ENCODE measurements around the gene ASCC1. TPM values are rescaled to one million over a fixed set of nuclear protein-coding genes. Genes with fewer than 3 reads are reported as not detected.

The ASCC1 gene
- total RNA-seq, 1 experiment from 2014 or later = 12.6 TPM

GRCh38 chr10:72077275-72077990, 138.6 kb downstream of the ASCC1 start:
- no peak for DNase-seq
- Histone ChIP-seq H3K9me3 (no peaks in the 10 kb centered on the region), H3K27me3 (no peaks in the 10 kb centered on the region), H3K4me3 (no peak overlapping the region), H3K36me3 (no peaks in the 10 kb centered on the region)

GRCh38 chr10:72076756-72077155, 139.3 kb downstream of the ASCC1 start:
- H3K4me3 ChIP-seq = no peak overlapping the region
- no peaks in the 10 kb centered on the region for H3K36me3 ChIP-seq
- no peak for DNase-seq
- H3K27me3 ChIP-seq = no peaks in the 10 kb centered on the region
- H3K9me3 ChIP-seq = no peaks in the 10 kb centered on the region

GRCh38 chr10:72075376-72076115, 140.5 kb downstream of the ASCC1 start:
- Histone ChIP-seq H3K36me3 (no peaks in the 10 kb centered on the region), H3K27me3 (no peaks in the 10 kb centered on the region), H3K4me3 (no peak overlapping the region), H3K9me3 (no peaks in the 10 kb centered on the region)
- no peak for DNase-seq

DNA sequence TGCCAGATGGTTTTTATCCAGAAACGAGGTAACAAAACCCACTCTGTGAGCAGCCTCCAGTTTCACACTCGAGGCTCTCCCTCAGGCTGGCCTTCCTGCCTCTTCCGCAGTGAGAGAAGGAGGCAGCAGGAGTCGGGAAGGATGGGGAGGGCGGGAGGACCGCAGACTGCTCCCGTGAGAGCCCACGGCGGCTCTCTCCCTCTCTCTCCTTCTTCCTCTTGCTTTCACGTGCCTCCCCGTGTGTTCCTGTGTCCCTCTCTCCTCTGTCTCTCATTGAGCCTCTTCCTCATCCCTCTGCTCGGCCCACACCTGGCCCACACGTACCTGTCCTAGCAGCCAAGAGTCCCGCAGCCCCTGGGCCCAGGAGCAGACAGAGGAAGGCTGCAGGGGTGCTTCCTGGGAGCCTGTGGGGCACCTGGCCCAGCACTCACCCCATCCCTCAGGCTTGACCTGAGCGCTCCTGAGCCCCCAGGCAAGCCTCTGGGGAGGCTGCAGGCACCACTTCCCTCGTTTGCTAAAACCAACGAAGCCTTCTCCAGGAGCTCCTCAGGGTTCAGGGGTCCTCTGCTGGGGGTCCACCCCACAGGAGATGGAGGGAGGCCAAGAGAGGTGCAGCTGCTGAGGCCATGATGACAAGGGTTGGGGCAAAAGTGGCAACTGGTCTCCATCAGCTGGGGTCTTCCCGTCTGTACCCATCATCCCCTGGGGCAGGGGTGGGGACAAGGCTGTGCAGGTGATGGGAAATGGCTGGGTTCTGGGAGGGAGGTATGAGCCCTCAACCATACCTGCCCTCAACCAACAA, 141.3 kb downstream of the ASCC1 start:
- H3K36me3 ChIP-seq = no peaks in the 10 kb centered on the region
- H3K9me3 ChIP-seq = no peaks in the 10 kb centered on the region
- no peak overlapping the region for H3K4me3 ChIP-seq
- no peak for DNase-seq
- H3K27me3 ChIP-seq = no peaks in the 10 kb centered on the region

DNA sequence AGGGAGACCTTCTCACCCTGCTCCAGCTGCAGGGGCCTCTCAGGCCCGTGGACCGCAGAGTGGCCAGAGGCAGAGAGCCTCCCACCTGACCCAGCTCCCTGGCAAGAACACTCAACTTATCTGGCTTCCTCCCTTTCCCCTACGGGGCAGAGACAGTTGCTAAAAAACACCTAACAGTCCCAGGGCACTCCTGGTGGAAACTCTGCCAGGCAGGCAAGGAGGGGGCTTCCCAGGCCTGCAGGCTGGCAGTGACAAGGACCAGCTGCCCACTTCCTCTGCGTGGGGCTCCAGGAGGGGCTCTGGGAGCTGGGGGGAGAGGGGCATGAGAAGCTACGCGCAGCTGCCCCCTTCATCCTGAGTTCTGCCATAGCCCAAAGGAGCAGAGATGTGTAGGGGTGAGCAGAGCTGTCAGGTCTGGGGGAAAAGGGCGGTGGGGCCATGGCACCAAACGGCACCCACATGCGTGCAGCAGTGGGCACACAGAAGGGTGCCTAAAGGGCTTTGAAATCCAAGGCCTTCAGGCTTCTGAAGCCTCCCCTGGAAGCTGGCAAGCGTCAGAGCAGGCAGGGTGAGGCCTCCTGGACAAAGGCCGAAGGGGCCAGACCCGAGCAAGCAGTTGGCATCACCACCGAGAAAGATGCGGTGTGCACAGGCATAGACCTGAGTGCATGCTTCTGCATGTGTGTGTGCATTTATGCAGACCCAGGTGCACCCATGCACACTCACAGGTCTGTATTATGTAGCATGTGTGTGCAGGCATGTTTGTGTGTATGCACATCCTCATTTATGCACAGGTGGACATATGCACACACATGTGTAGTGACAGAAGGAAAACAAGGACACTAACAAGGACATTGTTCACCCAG, 142.1 kb downstream of the ASCC1 start:
- Histone ChIP-seq H3K27me3 (no peaks in the 10 kb centered on the region), H3K9me3 (no peaks in the 10 kb centered on the region), H3K36me3 (no peaks in the 10 kb centered on the region), H3K4me3 (no peak overlapping the region)
- no peak for DNase-seq

DNA sequence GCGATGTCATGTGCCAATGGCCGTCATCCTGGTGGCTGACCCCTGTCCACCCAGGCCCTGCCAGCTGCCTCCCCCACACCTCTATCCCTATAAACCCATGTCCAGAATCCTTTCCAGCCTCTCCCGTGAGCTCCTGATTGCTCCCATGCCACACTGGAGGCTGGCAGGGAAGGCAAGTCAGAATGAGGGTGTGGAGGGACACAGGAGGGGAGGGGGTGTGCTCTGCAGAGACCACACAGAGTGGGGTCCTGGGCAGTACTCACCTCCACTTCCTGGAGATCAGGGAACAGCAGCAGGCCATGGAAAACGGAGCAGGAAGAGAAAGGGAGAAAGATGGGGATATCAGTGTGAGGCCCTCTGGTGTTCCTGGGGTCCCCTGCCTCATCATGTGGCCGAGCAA, 143.4 kb downstream of the ASCC1 start:
- no peak for DNase-seq

GRCh38 chr10:72072046-72072445, 144.0 kb downstream of the ASCC1 start:
- no peak overlapping the region for H3K4me3 ChIP-seq
- no peaks in the 10 kb centered on the region for H3K36me3 ChIP-seq
- H3K27me3 ChIP-seq = no peaks in the 10 kb centered on the region
- no peaks in the 10 kb centered on the region for H3K9me3 ChIP-seq
- DNase-seq = no peak

More for the DNA sequence above, 143.4 kb downstream of the ASCC1 start:
- no peaks in the 10 kb centered on the region for H3K27me3 ChIP-seq
- H3K4me3 ChIP-seq = no peak overlapping the region
- no peaks in the 10 kb centered on the region for H3K36me3 ChIP-seq
- no peaks in the 10 kb centered on the region for H3K9me3 ChIP-seq

GRCh38 chr10:72069751-72070526, 146.1 kb downstream of the ASCC1 start:
- Histone ChIP-seq H3K4me3 (no peak overlapping the region), H3K27me3 (no peaks in the 10 kb centered on the region), H3K9me3 (no peaks in the 10 kb centered on the region), H3K36me3 (no peaks in the 10 kb centered on the region)
- DNase-seq = no peak

- H3K9me3 ChIP-seq = no peaks in the 10 kb centered on the region
- no peak overlapping the region for H3K4me3 ChIP-seq
- H3K36me3 ChIP-seq = no peaks in the 10 kb centered on the region
- H3K27me3 ChIP-seq = no peaks in the 10 kb centered on the region
- peak; percentile 40 for DNase-seq
Observed at GRCh38 chr10:72068901-72069446, 147.1 kb downstream of the ASCC1 start.

DNA sequence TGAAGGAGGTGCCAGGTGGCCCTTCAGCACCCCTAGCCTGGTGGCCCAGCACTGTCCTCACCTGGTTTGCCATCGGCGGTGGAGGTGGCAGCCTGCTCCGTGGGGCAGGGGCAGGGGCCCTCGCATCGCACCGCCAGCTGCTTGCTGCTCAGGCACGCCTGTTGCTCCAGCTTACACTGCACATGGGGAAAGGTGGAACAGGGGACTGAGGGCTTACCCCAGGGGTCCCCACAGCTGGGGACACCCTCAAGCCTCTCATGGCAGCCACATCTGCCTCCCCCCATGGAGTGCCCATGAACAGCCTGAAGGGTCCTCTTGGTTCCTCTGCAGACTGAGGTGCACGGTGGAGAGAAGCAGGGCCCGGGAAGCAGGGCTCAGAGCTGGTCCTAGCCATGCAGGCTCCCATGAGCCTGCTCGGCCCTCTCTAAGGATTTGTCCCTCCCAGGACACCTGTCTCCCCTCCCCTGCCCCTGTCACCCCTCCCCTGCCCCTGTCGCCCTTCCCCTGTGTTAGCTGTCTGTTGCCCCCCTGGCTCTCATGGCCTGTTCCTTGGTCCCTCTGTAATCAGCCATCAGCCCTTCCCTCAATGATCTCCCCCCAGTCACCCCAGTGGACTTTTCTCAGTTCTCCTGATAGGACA, 147.8 kb downstream of the ASCC1 start:
- DNase-seq = no peak
- H3K27me3 ChIP-seq = no peaks in the 10 kb centered on the region
- H3K36me3 ChIP-seq = no peaks in the 10 kb centered on the region
- H3K4me3 ChIP-seq = no peak overlapping the region
- no peaks in the 10 kb centered on the region for H3K9me3 ChIP-seq

DNA sequence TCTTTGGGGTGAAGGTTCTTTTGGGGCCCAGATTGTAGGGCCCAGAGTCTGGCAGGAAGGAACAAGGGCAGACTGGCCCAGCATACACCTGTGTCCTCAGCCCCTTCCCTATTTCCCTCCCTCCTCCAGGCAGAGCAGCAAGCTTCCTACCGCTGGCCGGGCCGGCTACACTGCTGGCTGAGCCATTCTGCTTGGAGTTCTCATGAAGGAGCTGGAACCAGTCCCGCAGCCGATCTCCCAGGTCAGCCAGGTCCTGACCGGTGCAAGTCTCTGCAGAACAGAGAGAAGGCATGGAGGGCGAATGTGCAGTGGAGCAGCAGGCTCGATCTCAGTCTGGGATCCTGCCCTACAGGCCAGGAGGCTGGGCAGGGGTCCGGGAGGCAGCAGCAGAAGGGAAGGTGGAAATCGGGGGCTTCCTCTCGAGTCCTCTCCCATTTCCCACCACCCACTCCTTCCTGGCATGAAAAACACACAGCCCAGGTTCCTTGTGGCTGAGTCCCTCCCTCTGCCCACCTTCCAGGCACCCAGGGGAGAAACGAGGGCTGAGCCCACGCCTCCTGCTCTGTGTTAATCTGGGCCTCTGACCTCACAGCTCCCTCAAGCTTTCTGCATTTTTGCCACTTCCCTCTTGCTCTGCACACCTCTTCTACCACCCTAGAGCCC, 148.5 kb downstream of the ASCC1 start:
- Histone ChIP-seq H3K9me3 (no peaks in the 10 kb centered on the region), H3K4me3 (no peak overlapping the region), H3K36me3 (no peaks in the 10 kb centered on the region), H3K27me3 (no peaks in the 10 kb centered on the region)
- DNase-seq = no peak

GRCh38 chr10:72066318-72067284, 149.5 kb downstream of the ASCC1 start:
- Histone ChIP-seq H3K27me3 (no peaks in the 10 kb centered on the region), H3K9me3 (no peaks in the 10 kb centered on the region), H3K36me3 (no peaks in the 10 kb centered on the region), H3K4me3 (no peak overlapping the region)
- DNase-seq = no peak

- H3K36me3 ChIP-seq = no peaks in the 10 kb centered on the region
- H3K4me3 ChIP-seq = no peak overlapping the region
- H3K9me3 ChIP-seq = no peaks in the 10 kb centered on the region
- H3K27me3 ChIP-seq = no peaks in the 10 kb centered on the region
- DNase-seq = no peak
Observed at GRCh38 chr10:72065439-72066025, 150.5 kb downstream of the ASCC1 start.

Measured in MG63 (cell line).